ENCODE data around the gene CTNNB1. TPM values are rescaled to one million over a fixed set of nuclear protein-coding genes. Genes with fewer than 3 reads are reported as not detected.

Gene CTNNB1
- total RNA-seq, 3 donors from 2014 or later (not counting 1 experiment from before 2014, with no cell fraction given), result 213 to 258 (median 230) TPM

DNA sequence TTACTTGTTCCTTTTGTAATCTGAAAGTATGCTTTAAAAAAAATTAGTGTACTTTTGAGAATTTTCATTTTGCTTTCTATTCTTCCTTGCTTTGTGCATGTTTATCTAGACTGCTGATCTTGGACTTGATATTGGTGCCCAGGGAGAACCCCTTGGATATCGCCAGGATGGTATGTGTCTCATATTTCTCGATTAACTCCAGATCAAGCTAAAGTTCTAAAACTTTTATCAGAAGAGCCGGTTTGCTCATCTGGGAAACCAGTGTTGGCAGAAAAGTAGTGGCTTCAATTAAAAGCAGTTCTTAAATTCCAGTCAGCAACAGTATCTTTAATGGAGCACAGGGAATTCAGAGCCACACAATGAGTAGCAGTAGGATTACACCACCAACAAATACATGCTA is 38.6 kb downstream of the CTNNB1 start:
- Histone ChIP-seq H3K27me3 (ENCODE audit: control insufficient read depth, insufficient read depth, low read length) (no peaks in the 10 kb centered on the region), H3K27ac (ENCODE audit: low read length) (no peak overlapping the region), H3K36me3 (ENCODE audit: control insufficient read depth, insufficient read depth, low read length) (peaks cover 82% of the 10 kb centered on the region), H3K4me1 (ENCODE audit: control insufficient read depth, insufficient read depth, low read length) (no peaks in the 10 kb centered on the region), H3K9me3 (ENCODE audit: control insufficient read depth, insufficient read depth, low read length) (no peaks in the 10 kb centered on the region), H3K4me3 (ENCODE audit: low read length) (no peak overlapping the region)
- peak overlapping the region; percentile 53 to 75 for H3K27ac Mint-ChIP-seq
- no peak for ATAC-seq
- no peaks in the 10 kb centered on the region for H3K27me3 Mint-ChIP-seq (ENCODE audit: low read depth in 2 of 2)
- intact Hi-C loops (cut with micrococcal nuclease), result no loop called here
- no peaks in the 10 kb centered on the region for H3K9me3 Mint-ChIP-seq
- no peak for DNase-seq
- peaks cover 57% of the 10 kb centered on the region for H3K36me3 Mint-ChIP-seq
- 100% methylated on average over 3 of the region's 3 CpGs for WGBS (ENCODE audit: insufficient coverage)
- peaks cover 20 to 23% of the 10 kb centered on the region in 2 donors for H3K4me1 Mint-ChIP-seq
- TF ChIP-seq, protein P1, sequence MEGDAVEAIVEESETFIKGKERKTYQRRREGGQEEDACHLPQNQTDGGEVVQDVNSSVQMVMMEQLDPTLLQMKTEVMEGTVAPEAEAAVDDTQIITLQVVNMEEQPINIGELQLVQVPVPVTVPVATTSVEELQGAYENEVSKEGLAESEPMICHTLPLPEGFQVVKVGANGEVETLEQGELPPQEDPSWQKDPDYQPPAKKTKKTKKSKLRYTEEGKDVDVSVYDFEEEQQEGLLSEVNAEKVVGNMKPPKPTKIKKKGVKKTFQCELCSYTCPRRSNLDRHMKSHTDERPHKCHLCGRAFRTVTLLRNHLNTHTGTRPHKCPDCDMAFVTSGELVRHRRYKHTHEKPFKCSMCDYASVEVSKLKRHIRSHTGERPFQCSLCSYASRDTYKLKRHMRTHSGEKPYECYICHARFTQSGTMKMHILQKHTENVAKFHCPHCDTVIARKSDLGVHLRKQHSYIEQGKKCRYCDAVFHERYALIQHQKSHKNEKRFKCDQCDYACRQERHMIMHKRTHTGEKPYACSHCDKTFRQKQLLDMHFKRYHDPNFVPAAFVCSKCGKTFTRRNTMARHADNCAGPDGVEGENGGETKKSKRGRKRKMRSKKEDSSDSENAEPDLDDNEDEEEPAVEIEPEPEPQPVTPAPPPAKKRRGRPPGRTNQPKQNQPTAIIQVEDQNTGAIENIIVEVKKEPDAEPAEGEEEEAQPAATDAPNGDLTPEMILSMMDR (IDR thresholded peaks at IDR 0.05), result no peak
- no peak overlapping the region for H3K4me3 Mint-ChIP-seq

DNA sequence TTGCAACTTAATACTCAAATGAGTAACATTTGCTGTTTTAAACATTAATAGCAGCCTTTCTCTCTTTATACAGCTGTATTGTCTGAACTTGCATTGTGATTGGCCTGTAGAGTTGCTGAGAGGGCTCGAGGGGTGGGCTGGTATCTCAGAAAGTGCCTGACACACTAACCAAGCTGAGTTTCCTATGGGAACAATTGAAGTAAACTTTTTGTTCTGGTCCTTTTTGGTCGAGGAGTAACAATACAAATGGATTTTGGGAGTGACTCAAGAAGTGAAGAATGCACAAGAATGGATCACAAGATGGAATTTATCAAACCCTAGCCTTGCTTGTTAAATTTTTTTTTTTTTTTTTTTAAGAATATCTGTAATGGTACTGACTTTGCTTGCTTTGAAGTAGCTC is 40.3 kb downstream of the CTNNB1 start:
- H3K27ac Mint-ChIP-seq, result peak overlapping the region; percentile 5 to 71

DNA sequence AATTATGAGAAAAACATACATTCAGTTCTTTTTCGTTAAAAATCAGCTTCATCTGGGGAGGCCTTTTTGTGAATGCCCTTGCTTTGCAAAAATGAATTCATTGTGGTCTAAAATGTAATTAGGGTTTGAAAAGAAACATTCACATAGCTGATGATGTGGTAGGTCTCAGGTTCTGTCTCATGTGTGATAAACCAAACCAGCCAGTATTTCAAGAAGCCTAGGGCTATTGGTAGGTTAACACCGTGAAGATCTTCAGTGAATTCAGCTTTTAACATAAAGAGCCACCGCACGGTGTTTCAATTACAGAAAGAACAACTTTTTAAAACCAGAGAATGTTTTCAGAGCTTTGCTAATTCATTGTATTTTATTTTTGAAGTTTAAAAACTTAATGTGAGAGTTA is 41.9 kb downstream of the CTNNB1 start:
- peak overlapping the region; percentile 43 to 70 for H3K27ac Mint-ChIP-seq
- Histone ChIP-seq H3K36me3 (ENCODE audit: control insufficient read depth, insufficient read depth, low read length) (peaks cover 52% of the 10 kb centered on the region), H3K27me3 (ENCODE audit: control insufficient read depth, insufficient read depth, low read length) (no peaks in the 10 kb centered on the region), H3K4me3 (ENCODE audit: low read length) (no peak overlapping the region), H3K4me1 (ENCODE audit: control insufficient read depth, insufficient read depth, low read length) (no peaks in the 10 kb centered on the region), H3K9me3 (ENCODE audit: control insufficient read depth, insufficient read depth, low read length) (no peaks in the 10 kb centered on the region), H3K27ac (ENCODE audit: low read length) (no peak overlapping the region)
- intact Hi-C loops (cut with micrococcal nuclease), result no loop called here
- H3K27me3 Mint-ChIP-seq (ENCODE audit: low read depth in 2 of 2), result no peaks in the 10 kb centered on the region
- H3K4me3 Mint-ChIP-seq, result no peak overlapping the region
- ATAC-seq (no peak), DNase-seq (no peak)
- H3K9me3 Mint-ChIP-seq, result no peaks in the 10 kb centered on the region
- TF ChIP-seq, protein P1 (IDR thresholded peaks at IDR 0.05), result no peak
- H3K4me1 Mint-ChIP-seq, result peaks cover 10 to 22% of the 10 kb centered on the region in 2 donors
- WGBS (ENCODE audit: insufficient coverage), result 97% methylated on average over 4 of the region's 4 CpGs
- H3K36me3 Mint-ChIP-seq, result peaks cover 38% of the 10 kb centered on the region

More for the DNA sequence above, 40.3 kb downstream of the CTNNB1 start:
- DNase-seq, result no peak
- Histone ChIP-seq H3K4me3 (ENCODE audit: low read length) (no peak overlapping the region), H3K27me3 (ENCODE audit: control insufficient read depth, insufficient read depth, low read length) (no peaks in the 10 kb centered on the region), H3K9me3 (ENCODE audit: control insufficient read depth, insufficient read depth, low read length) (no peaks in the 10 kb centered on the region), H3K36me3 (ENCODE audit: control insufficient read depth, insufficient read depth, low read length) (peaks cover 65% of the 10 kb centered on the region), H3K4me1 (ENCODE audit: control insufficient read depth, insufficient read depth, low read length) (no peaks in the 10 kb centered on the region), H3K27ac (ENCODE audit: low read length) (no peak overlapping the region)
- H3K4me1 Mint-ChIP-seq, result peaks cover 21 to 30% of the 10 kb centered on the region in 2 donors
- H3K27me3 Mint-ChIP-seq (ENCODE audit: low read depth in 2 of 2), result no peaks in the 10 kb centered on the region
- no peaks in the 10 kb centered on the region for H3K9me3 Mint-ChIP-seq
- H3K4me3 Mint-ChIP-seq, result peak overlapping the region; percentile 21
- WGBS (ENCODE audit: insufficient coverage), result 90% methylated on average over 2 of the region's 2 CpGs
- H3K36me3 Mint-ChIP-seq, result peaks cover 51% of the 10 kb centered on the region
- TF ChIP-seq, protein P1 (IDR thresholded peaks at IDR 0.05), result no peak
- intact Hi-C loops (cut with micrococcal nuclease), result no loop called here
- no peak for ATAC-seq
